DND-41 (cell line): Measurements from ENCODE around the gene PDPK1.

Source experiments
- ATAC-seq: fragments of 200-7000 bp; cut with Tn5 transposase; 3 replicates; pipeline ENCODE4 v1.9.1; 2021; ENCODE audit warnings: low read depth; ENCODE audit not compliant: insufficient read depth
- DNase-seq: peaks from one replicate; pipeline ENCODE4 v3.0.0-alpha.2; 2020
- H2AFZ ChIP-seq: 2 replicates; pipeline ENCODE4 v1.6.0; 2012; ENCODE audit warnings: low read depth, low read length
- H3K27ac ChIP-seq: 2 replicates; pipeline ENCODE4 v1.5.1; 2012; ENCODE audit warnings: low read length, inconsistent platforms
- H3K27me3 ChIP-seq: fragments of 200-600 bp; sonication (generic); 2 replicates; pipeline ENCODE4 v1.6.0; 2012; ENCODE audit warnings: low read length, mild to moderate bottlenecking, inconsistent platforms; ENCODE audit not compliant: insufficient read depth, poor library complexity
- H3K36me3 ChIP-seq: 2 replicates; pipeline ENCODE4 v1.5.1; 2012; ENCODE audit warnings: low read length, inconsistent platforms; ENCODE audit not compliant: insufficient read depth
- H3K4me1 ChIP-seq: 2 replicates; pipeline ENCODE4 v1.5.1; 2012; ENCODE audit warnings: mild to moderate bottlenecking, low read length; ENCODE audit not compliant: insufficient read depth
- H3K4me2 ChIP-seq: 2 replicates; pipeline ENCODE4 v1.6.0; 2012; ENCODE audit warnings: mild to moderate bottlenecking, moderate library complexity, low read length, inconsistent platforms; ENCODE audit not compliant: insufficient read depth
- H3K4me3 ChIP-seq, 2 experiments: fragments of 200-600 bp in 1 of 2; shearing (Covaris generic) in 1 of 2; 2 replicates each; pipeline ENCODE4 v1.5.1; 2012 to 2016; ENCODE audit warnings: inconsistent platforms in 2 of 2, low read length in 2 of 2, mild to moderate bottlenecking in 2 of 2, low read depth in 1 of 2, moderate library complexity in 1 of 2
- H3K79me2 ChIP-seq: 2 replicates; pipeline ENCODE4 v1.6.0; 2012; ENCODE audit warnings: low read length, inconsistent platforms; ENCODE audit not compliant: insufficient read depth
- H3K9ac ChIP-seq: 2 replicates; pipeline ENCODE4 v1.6.0; 2012; ENCODE audit warnings: low read depth, mild to moderate bottlenecking, inconsistent platforms, low read length, moderate library complexity
- H3K9me3 ChIP-seq: 2 replicates; pipeline ENCODE4 v1.5.1; 2012; ENCODE audit warnings: low read length, moderate library complexity, mild to moderate bottlenecking, inconsistent platforms; ENCODE audit not compliant: insufficient read depth, severe bottlenecking
- H4K20me1 ChIP-seq: 2 replicates; pipeline ENCODE4 v1.6.0; 2012; ENCODE audit warnings: low read length; ENCODE audit not compliant: insufficient read depth
- CTCF ChIP-seq: IDR thresholded peaks from 2 replicates; pipeline ENCODE4 v1.5.1; 2012; ENCODE audit warnings: borderline replicate concordance, low read length, moderate library complexity, mild to moderate bottlenecking; ENCODE audit not compliant: poor library complexity, severe bottlenecking; ENCODE audit errors: extremely low read depth
- EZH2 ChIP-seq: IDR thresholded peaks from 3 replicates; pipeline ENCODE4 v1.6.1; 2012; ENCODE audit warnings: borderline replicate concordance, low read depth, mild to moderate bottlenecking, moderate library complexity, low read length, inconsistent platforms; ENCODE audit not compliant: severe bottlenecking

The PDPK1 gene

DNA sequence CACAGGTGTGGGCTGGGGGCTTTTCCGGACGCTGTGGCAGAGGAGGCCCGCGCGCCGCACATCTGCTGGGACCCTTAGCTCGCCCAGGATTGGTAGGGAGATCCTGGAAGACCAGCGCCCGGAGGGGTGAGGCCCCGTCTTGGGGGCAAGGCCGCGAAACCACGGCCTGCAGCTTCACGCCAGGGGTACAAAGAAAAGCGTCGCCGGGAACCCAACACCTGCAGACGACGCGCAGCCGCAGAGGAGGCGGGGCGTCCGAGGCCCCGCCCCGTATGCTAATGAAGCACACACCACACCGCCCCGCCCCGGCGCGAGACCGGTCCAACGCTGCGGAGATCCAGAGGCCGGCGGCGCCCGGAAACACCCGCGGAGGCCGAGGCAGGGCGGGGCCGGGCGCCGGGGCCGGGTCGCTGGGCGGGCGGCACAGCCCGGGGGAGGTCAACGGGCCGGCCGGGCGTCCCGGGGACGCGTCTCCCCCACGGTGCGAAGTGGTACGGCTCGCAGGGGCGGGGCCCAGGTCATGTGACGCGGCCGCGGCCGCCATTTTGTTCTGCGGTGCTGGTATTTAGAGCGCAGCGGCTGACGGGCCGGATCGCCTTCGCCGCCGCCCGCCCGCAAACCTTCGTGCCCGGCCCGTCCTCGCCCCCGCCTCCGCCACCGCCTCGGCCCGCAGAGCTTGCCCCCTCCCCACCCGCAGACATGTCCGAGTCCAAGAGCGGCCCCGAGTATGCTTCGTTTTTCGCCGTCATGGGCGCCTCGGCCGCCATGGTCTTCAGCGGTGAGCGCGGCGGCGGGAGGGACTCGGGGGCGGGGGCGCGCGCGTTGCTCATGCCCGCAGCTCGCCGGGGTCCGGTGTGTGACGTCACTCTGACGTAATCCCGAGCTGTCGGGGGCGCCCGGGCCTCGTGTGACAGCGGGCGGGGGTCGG, 24.2 kb upstream of the PDPK1 start, which contains the start of gene ATP6V0C:
Gene ATP6V0C, plus strand, starts transcription at position 548 of the 928 bp plus-strand sequence. Its CDS starts 152 bp downstream, at position 700.
- Histone ChIP-seq H3K4me1 (peaks cover 50% of the 10 kb centered on the region), H3K4me3 (peak within 1 kb of the TSS; percentile 67 to 92; a peak in 3 of 4 replicates), H3K27me3 (no peaks in the 10 kb centered on the region), H3K9me3 (no peaks in the 10 kb centered on the region), H3K36me3 (peaks cover 14% of the 10 kb centered on the region), H2AFZ (peak within 1 kb of the TSS; percentile 71), H3K27ac (peak within 1 kb of the TSS; percentile 89), H3K79me2 (peaks cover 49% of the 10 kb centered on the region), H3K4me2 (peak within 1 kb of the TSS; percentile 80), H3K9ac (peak within 1 kb of the TSS; percentile 95), H4K20me1 (peaks cover 43% of the 10 kb centered on the region)
- DNase-seq, result peak; percentile 92
- TF ChIP-seq CTCF (no peak), EZH2 (no peak)
- ATAC-seq, result peak; percentile 89

- DNase-seq (peak; percentile 32), ATAC-seq (no peak)
- H3K4me1 ChIP-seq, result peaks cover 59% of the 10 kb centered on the region
- H3K9me3 ChIP-seq, result no peaks in the 10 kb centered on the region
- no peak for TF ChIP-seq CTCF
- no peak for TF ChIP-seq EZH2
- peaks cover 52% of the 10 kb centered on the region for H4K20me1 ChIP-seq
- H3K9ac ChIP-seq, result peak overlapping the region; percentile 95
- peak overlapping the region; percentile 89 for H3K27ac ChIP-seq
- peak overlapping the region; percentile 80 for H3K4me2 ChIP-seq
- peak overlapping the region; percentile 67 to 92; a peak in 3 of 4 replicates for H3K4me3 ChIP-seq
- H3K27me3 ChIP-seq, result no peaks in the 10 kb centered on the region
- H2AFZ ChIP-seq, result peak overlapping the region; percentile 71
- H3K36me3 ChIP-seq, result peaks cover 23% of the 10 kb centered on the region
- peaks cover 58% of the 10 kb centered on the region for H3K79me2 ChIP-seq
Observed at GRCh38 chr16:2514333-2515179, 23.3 kb upstream of the PDPK1 start.

DNA sequence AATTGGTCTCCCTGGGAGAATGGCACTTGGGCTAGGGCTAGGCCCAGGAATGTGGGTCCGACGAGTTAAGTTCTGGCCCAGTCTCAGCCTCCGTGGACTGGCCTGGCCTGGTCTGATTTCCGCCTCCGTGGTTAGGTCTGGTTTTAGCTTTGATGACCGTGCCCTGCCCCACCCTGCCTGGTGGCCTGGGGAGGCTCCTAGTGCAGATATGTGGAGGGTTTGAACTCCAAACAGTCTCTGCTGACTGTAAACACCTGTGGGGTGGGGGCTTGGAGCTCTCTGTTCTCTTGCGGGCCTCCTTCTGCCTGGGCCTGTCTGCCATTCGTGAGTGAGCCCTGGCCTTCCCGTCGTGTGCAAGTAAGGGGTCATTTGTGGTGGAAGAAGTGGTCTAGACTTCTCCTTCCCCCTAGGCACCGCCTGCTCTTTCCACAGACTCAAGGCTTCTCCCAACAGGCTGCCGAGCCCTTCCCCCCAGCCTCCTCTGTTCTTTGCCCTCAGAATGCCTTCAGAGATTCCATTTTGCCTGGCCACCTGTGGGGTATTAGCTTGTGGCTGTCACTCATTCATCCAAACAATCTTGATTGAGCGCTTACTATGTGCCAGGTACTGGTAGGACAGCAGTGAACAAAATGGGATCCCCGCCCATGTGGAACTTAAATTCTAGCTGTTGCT, 22.5 kb upstream of the PDPK1 start:
- peaks cover 53% of the 10 kb centered on the region for H4K20me1 ChIP-seq

More for the DNA sequence above, 22.5 kb upstream of the PDPK1 start:
- Histone ChIP-seq H3K4me3 (peak overlapping the region; percentile 67 to 92; a peak in 3 of 4 replicates), H3K36me3 (peaks cover 24% of the 10 kb centered on the region), H3K79me2 (peaks cover 60% of the 10 kb centered on the region), H2AFZ (no peak overlapping the region), H3K9me3 (no peaks in the 10 kb centered on the region), H3K4me2 (peak overlapping the region; percentile 80), H3K27me3 (no peaks in the 10 kb centered on the region), H3K4me1 (peaks cover 63% of the 10 kb centered on the region), H3K9ac (peak overlapping the region; percentile 95), H3K27ac (peak overlapping the region; percentile 89)
- TF ChIP-seq EZH2 (no peak), CTCF (no peak)
- DNase-seq, result no peak
- ATAC-seq, result no peak
